Activated naive CD4-positive, alpha-beta T cell treated with anti-CD3 and anti-CD28 coated beads, Interleukin-2, amount 50 U/mL, for 16 hours (primary cell): ENCODE measurements around the gene CCDC82.

Experiments used
- DNase-seq: peaks from one replicate; pipeline ENCODE4 v3.0.0-alpha.2; 2020

CCDC82 gene

DNA sequence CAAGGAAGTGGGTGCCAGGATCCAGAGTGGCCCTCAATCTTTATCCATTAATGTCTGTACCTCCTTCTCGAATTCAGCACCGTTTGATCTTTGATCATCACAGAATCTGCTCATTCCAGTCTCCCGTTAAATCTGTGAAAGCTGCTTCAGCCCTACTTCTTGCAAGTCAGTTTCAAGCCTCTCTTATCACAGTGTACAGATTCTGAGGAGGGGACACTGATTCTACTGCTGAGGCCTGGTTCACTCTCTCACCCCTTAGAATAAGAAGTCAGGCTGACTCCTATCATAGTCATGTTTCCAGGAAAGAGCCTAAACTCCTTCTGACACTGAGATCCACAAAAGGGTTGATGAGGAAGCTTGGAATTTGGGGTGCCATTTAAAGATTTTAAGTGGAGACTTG lies 85.7 kb downstream of the CCDC82 start:
- DNase-seq = no peak

DNA sequence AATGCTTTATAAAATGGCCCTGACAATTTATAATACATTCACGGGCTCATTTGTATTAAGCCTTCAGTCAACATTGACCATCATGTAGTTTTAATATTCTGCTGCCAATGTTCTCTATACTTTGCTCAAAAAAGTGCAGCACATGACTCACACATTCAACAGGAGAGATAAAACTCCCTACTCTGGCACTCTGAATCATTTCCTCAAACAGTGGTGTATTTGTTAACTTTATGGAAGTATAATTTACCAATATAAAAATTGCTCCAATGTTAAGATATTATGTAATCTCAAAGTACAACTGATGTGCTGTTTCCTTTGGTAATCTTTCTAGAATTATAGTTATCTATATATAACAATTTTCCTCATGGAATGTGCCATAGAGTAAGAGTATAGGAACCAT lies 86.6 kb downstream of the CCDC82 start:
- no peak for DNase-seq
